Measurements from ENCODE around the gene EPHA2. TPM values are rescaled to one million over a fixed set of nuclear protein-coding genes. Genes with fewer than 3 reads are reported as not detected.
A peak's percentile ranks its signal among the peaks of the same experiment; 100 is the strongest.

EPHA2 gene
- total RNA-seq, 1 experiment from 2014 or later: 263 TPM

GRCh38 chr1:16183765-16184556 lies 28.1 kb upstream of the EPHA2 start:
- POLR2A ChIA-PET: no interaction called here
- BruUV-seq (replicated peaks): no TSS peak

GRCh38 chr1:16183179-16183578 lies 27.3 kb upstream of the EPHA2 start:
- POLR2A ChIA-PET: interaction anchor here (0.6 kb wide), 1 partner anchor 81 kb away, joined by 5 read pairs; no protein-coding TSS in a partner anchor
- in situ Hi-C loops (cut with HindIII; ENCODE audit: low pct_unique_long_range_greater_than_20kb, low sequenced_read_pairs): no loop called here
- TF ChIP-seq SIN3A (IDR thresholded peaks at IDR 0.05; ENCODE audit: borderline replicate concordance, insufficient read depth, low read depth, low read length) (no peak), REST (IDR thresholded peaks at IDR 0.05; ENCODE audit: insufficient read depth in 1 of 2, low read depth in 2 of 2, low read length in 1 of 2) (no peak), CTCF (IDR thresholded peaks at IDR 0.05) (no peak), TCF7L2 (IDR thresholded peaks at IDR 0.05; ENCODE audit: low read depth, low read length) (no peak), POLR2AphosphoS5 (IDR thresholded peaks at IDR 0.05; ENCODE audit: low read depth, low read length) (no peak)
- no peak for DNase-seq (ENCODE audit: low read depth, low spot score)
- H3K27me3 ChIP-seq (ENCODE audit: control insufficient read depth, insufficient read depth, low read length): no peaks in the 10 kb centered on the region
- intact Hi-C loops (cut with micrococcal nuclease; ENCODE audit: unreplicated experiment): loop anchor here (5.0 to 10.0 kb wide), 2 partner anchors 36 to 58 kb away; no protein-coding TSS in a partner anchor
- no peaks in the 10 kb centered on the region for H3K9me3 ChIP-seq (ENCODE audit: control insufficient read depth, insufficient read depth, low read depth, low read length)
- CTCF ChIA-PET: no interaction called here
- H3K27ac ChIP-seq (ENCODE audit: low read length): peak overlapping the region; percentile 99
- no peaks in the 10 kb centered on the region for H3K36me3 ChIP-seq (ENCODE audit: control insufficient read depth, insufficient read depth, low read length)
- H3K4me1 ChIP-seq (ENCODE audit: control insufficient read depth, insufficient read depth, low read length): peaks cover 89% of the 10 kb centered on the region
- no peak overlapping the region for H3K4me3 ChIP-seq (ENCODE audit: low read depth in 2 of 2, low read length in 2 of 2)
- ATAC-seq: peak; percentile 36
- no TSS peak for BruUV-seq (replicated peaks)

More at GRCh38 chr1:16183765-16184556, 28.1 kb upstream of the EPHA2 start:
- Histone ChIP-seq H3K4me1 (ENCODE audit: control insufficient read depth, insufficient read depth, low read length) (peaks cover 88% of the 10 kb centered on the region), H3K4me3 (ENCODE audit: low read depth in 2 of 2, low read length in 2 of 2) (no peak overlapping the region), H3K36me3 (ENCODE audit: control insufficient read depth, insufficient read depth, low read length) (no peaks in the 10 kb centered on the region), H3K27me3 (ENCODE audit: control insufficient read depth, insufficient read depth, low read length) (no peaks in the 10 kb centered on the region), H3K9me3 (ENCODE audit: control insufficient read depth, insufficient read depth, low read depth, low read length) (no peaks in the 10 kb centered on the region), H3K27ac (ENCODE audit: low read length) (peak overlapping the region; percentile 99)
- CTCF ChIA-PET: no interaction called here
- TF ChIP-seq TCF7L2 (IDR thresholded peaks at IDR 0.05; ENCODE audit: low read depth, low read length): no peak
- no peak for TF ChIP-seq SIN3A (IDR thresholded peaks at IDR 0.05; ENCODE audit: borderline replicate concordance, insufficient read depth, low read depth, low read length)
- TF ChIP-seq POLR2AphosphoS5 (IDR thresholded peaks at IDR 0.05; ENCODE audit: low read depth, low read length): no peak
- TF ChIP-seq REST (IDR thresholded peaks at IDR 0.05; ENCODE audit: insufficient read depth in 1 of 2, low read depth in 2 of 2, low read length in 1 of 2): no peak
- TF ChIP-seq CTCF (IDR thresholded peaks at IDR 0.05): no peak
- no peak for DNase-seq (ENCODE audit: low read depth, low spot score)
- in situ Hi-C loops (cut with HindIII; ENCODE audit: low pct_unique_long_range_greater_than_20kb, low sequenced_read_pairs): no loop called here
- intact Hi-C loops (cut with micrococcal nuclease; ENCODE audit: unreplicated experiment): loop anchor here (5.0 to 10.0 kb wide), 2 partner anchors 37 to 59 kb away; no protein-coding TSS in a partner anchor
- no peak for ATAC-seq
